ENCODE results near the gene DPY19L3.
"Not testable (repeated sequence)": the region's sequence is repeated elsewhere in the genome, so short reads cannot be mapped to it uniquely, and the experiment has no call there.

Gene DPY19L3

DNA sequence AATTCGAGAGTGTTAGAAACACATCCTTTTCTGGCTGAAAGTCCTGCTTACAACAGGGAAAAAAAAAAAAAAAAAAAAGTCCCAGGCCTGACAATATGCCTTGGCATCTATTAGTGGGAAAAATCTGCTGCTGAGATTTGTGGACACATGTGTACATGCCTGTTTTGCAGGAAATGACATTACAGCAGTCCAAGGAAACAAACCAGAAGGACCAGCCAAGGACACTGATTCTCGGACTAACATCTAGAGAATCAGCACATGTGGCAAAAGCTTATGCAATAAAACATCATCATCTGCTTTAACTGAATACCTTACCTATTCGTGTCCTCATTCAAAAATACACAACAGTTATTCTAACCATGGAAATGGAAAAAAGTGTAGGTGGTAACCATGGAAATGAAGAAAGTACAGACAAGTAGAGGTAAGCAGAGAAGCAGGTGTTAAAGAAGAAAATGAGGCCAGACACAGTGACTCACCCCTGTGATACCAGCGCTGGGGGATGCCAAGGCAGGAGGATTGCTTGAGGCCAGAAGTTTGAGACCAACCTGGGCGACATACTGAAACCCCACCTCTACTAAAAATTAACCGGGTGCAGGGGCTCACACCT lies 9.4 kb upstream of the DPY19L3 start:
- no peak for DNase-seq

DNA sequence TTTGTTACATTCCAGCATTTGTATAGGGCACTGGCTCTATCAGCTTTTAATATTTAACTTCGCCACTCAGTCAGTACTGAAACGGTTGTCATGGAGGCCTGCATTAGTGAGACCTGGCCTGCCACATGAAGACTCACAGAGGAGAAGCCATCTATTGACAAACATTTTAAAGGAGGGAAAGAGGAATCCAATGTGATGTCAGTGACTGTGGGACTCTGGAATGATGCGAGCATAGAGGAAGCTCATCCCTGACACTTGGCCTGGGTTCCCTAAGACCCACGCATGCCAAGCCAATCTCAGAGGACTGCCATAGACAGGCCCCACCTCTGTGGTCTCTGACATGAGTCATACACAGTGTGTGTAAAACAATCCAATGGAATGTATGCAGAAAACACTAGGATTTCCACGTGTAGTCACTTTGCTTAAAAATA lies 7.9 kb upstream of the DPY19L3 start:
- DNase-seq = no peak

DNA sequence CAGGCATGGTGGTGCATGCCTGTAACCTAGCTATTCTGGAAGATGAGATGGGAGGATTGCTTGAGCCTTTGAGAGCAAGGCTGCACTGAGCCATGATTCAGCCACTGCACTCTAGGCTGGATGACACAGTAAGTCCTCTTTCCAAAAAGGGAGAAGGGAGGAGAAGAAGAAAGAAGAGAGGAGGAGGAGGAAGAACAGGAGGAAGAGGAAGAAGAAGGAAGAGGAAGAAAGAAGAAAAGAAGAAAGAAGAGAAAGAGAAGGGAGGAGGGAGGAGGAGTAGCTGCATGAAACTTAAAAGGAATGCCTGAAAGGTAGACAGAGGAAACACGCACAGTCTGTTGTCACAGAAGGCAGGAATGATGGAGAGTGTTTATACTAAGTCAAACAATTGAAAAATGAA lies 3.6 kb upstream of the DPY19L3 start:
- DNase-seq = no peak

DNA sequence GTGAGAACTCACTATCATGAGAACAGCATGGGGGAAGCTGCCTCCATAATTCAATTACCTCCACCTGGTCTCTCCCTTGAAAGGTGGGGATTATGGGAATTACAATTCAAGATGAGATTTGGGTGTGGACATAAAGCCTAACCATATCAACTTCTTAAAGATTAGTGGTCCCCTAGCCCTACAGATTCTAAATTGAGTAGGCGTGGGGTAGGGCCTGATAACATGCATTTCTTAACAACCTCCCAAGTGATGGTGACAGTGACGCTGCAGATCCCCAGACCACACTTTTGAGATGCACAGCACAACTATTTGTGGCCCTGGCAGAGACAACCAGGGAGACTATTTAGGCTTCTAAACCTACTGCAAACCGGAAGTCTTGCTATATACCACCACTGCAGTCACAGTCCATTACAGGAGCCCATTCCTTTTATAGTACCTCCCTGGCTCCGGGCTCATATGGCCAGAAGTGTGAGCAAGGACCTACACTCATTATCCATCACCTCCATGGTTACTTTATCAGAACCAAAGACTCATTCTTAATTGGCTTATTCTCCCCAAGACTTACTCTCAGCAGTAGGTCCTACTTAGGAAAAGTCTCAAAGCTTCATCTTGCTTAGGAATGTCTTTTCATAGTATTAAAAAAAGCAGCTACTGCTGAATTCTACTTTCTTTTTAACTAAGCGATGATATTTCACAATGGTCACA lies 2.1 kb upstream of the DPY19L3 start:
- no peak for DNase-seq

DNA sequence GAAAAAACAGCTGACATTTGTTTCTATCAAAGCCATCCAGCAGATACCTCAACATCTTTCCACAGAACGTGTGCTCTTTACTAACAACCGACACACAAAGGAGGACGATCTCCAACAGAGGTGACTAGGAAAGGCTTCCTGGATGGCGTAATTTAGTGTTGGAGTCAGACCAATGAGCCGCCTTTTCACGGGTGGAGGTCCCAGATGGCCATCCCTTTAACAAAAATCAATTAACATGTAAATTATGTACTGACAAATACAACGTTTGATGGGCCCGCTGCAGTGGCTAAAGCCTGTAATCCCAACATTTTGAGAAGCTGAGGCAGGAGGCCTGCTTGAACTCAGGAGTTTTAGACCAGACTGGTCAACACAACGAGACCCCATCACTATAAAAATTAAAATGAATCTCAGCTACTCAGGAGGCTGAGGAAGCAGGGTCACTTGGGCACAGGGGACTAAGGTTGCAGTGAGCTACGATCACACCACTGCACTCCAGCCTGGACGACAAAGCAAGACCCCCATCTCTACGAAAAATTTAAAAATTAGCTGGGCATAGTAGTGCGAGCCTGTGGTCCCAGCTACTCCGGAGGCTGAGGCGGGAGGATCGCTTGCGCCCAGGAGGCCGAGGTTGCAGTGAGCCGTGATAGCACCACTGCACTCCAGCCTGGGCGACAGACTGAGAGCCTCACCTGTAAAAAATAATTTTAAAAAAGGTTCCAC lies 1.2 kb upstream of the DPY19L3 start:
- no peak for DNase-seq

DNA sequence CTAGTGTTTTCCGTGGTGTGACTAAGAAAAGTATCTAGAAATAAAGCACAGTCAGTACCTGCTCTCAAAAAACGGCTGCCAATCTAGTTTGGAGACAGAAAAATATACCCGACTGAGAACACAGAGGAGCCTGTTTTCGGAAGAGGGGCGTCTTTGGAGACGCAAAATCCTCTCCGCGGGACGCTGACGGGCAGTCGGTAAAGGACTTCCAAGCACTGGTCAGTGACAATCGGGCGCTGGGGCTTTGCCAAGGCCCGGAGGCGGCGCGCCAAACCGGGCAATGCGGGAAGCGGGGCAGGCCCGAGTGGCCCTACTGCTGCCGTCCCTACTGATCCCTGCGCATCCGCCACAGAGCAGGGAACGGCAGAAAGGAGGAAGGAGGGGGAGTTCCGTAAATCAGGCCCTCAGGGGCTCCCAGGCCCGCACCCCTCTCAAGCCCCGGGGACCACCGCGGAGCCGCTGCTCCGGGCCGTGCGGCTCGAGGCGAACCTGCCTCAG lies 588 bp upstream of the DPY19L3 start:
- DNase-seq = no peak

DNA sequence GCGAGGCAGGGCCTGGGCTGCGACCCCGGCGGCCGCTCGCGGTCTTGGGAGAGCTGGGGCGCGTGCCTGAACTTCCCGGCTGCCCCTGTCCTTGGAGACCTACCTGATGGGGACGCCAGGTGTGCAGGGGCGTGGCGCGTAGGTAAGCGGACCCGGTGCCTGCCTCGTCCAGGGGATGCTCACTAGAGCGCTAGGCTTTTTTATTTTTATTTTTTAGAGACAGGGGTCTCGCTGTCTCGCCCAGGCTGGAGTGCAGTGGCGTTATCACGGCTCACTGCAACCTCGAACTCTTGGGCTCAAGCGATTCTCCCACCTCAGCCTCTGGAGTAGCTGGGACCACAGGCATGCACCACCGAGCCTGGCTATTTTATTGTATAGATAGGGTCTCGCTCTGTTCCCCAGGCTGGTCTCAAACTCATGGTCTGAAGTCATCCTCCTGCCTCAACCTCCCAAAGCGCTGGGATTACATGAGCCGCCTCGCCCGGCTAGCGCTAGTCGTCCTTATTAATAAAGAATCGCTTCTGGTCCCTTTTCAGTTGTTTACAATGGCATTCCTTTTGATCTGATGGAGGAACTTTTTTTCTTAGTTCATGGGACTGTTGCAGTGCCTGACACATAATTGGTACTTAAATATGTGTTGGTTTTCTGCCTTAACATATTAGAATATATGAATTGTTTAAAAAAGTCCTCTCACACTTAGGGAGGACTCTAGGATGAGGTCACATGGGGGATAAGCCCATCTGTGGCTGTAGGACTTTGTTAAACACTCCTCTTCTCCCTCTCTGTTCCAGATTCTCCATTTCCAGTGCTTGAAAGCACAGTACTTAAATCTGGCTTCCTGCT lies 812 bp downstream of the DPY19L3 start:
- no peak for DNase-seq

DNA sequence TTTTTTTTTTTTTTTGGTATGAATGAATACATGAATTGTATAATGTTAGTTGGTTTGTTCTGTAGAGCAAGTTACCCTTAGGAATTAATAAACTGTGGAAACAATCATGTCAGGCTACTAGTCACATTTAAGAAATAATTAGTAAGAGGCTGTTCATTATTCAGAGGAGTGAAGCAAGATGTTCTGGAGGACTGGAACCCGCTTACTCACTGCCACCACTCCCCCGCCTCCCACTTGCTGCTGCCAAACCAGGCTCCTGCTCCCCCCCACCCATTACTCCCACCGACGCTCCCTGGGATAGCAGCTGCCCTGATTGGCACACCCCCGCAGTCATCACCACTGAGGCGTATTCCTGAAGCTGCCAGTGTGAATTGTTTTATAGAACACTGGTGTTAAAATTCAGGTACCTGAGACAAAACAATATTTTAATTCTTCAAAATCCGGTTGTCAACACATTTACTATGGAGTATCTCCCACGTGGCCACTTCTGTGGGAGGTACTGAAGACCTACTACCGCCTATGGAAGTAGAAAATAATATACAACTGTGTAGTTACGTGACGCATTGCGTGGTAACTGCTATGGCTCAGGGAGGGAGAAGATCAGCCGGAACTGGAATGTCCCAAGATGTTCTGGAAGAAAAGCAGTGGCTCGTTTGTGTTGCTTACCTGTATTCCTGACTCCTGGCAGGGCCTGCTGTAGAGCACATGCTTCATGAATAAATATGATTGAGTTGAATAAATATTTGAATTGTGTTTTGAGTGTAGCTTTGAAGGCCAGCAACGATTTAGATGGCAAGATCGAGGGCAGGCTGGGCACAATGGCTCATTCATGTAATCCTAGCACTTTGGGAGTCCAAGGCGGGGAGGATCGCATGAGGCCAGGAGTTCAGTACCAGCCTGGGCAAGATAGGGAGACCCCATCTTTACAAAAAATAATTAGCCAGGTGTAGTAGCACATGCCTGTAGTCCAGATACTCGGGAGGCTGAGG lies 1.7 kb downstream of the DPY19L3 start:
- DNase-seq = peak; percentile 1

DNA sequence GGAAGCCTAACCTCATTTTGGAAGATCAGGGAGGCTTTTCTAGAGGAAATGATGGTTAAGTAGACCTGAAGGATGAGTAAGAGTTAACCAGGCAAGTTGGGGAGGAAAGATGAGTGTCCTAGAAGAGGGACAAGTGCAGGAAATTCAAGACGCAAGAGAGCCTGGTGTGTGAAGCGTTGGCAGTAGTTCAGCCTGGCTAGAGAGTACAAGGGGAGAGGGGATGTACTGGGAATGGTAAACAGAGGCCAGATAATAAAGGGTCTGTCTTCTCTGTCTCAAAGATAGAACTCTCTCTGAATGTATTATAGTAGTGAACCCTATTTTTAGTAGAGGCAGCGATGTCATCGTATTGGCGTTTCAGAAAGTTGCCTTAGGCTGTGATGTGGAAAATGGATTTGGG lies 9.7 kb downstream of the DPY19L3 start:
- no peak for DNase-seq

DNA sequence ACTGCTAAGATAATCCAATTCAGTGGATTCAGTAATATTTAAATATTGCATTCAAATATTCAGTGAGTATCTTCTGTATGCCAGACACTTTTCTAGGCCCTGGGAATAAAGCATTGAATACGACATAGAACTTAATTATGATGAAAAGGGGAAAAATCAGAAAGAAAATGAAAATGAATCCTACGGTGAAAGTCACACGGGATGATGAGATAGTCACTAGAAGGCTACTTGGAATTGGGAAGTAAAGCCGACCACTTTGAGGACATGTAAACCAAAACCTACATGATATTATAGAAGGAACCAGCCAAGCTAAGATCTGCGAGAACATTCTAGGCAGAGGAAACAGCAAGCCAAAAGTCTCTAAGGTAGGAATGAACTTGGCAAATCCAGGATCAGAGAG lies 10.1 kb downstream of the DPY19L3 start:
- DNase-seq = no peak

DNA sequence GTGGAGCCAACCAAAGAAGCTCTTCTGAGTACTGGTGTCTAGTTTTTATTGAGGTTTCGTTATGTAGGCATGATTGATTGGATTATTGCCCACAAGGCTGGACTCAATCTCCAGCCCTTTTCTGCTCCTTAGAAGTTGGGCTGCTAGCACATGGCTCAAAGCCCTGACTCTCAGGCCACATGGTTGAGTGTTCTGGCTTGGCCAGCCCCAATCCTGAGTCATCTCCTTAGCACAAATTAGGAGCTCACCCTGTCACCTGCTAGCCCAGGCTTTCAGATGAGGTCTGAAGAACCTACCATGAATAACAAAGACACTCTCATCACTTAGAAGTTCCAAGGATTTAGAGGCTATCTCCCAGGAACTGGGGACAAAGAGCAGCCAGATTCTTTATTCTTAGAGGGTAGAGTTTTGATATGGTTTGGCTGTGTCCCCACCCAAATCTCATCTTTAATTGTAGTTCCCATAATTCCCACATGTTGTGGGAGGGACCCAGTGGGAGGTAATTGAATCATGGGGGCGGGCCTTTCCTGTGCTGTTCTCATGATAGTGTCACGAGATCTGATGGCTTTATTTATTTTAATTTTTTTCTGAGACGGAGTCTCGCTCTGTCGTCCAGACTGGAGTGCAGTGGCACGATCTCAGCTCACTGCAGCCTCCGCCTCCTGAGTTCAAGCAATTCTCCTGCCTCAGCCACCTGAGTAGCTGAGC lies 11.3 kb downstream of the DPY19L3 start:
- DNase-seq = no peak

DNA sequence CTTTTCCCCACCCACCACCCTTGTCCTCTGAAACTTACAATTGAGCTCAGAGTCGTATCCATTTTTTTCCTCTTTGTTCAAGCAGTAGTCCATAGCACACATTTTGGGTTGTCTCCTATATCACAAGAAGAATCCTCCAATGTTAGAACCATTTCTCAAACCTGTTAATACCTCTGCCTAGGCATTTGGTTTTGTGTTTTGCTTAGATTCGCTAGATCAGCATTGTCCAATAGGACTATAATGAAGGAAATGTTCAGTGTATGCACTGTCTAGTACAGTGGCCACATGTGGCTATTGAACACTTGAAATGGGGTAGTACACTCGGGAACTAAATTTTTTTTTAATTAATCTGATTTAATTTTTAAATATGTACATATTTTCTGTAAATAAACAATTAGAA lies 12.6 kb downstream of the DPY19L3 start:
- no peak for DNase-seq

DNA sequence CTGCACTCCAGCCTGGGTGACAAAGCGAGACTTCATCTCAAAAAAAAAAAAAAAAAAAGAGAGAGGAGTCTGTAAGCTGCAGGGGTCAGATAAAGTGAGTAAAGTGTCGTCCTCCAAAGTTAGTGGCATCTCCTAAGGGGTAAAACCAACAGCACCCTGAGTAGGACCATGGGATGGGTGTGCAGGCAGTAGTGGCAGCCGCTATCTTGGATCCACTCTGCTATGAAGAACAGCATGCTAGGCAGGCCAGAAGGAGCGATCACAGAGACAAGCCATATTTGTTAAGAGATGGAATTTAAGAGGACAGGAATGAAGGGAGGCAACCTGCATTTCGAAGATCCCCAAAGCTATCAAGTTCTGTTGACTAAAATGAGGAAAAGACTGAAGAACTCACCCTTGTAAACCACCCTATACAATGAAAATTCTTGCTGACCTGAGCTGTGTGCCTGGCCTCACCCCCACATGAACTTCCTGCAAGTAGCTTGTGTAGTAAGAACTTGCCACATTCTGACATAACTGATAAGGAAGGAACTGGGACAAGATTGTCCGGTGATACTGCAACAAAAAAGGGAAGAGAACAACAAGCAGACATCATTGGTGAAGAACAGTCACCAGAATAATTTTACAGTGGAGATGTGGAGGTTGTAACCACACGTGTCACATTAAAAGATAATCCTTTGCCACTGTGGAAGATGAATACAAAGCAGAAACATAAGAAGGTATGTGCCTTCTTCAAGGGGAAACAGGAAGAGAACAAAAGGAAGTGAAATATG lies 16.2 kb downstream of the DPY19L3 start:
- DNase-seq = no peak

DNA sequence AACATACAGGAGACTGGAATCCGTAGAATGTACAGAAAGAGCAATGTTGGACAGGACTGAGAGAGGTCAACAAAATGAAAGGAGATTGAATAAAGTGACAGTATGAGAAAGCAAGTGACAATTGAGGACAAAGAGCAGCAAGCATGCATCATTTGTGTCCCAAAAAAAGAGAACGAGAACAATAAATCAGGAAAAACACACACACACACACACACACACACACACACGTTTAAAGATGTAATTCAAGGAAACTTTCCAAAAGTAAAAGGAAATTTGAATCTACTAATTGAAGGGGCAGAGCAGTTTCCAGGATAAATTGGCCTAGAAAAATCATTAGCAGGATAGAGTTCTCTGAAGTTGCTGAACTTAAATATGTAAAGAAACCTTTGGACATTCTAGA lies 16.9 kb downstream of the DPY19L3 start:
- DNase-seq = no peak

DNA sequence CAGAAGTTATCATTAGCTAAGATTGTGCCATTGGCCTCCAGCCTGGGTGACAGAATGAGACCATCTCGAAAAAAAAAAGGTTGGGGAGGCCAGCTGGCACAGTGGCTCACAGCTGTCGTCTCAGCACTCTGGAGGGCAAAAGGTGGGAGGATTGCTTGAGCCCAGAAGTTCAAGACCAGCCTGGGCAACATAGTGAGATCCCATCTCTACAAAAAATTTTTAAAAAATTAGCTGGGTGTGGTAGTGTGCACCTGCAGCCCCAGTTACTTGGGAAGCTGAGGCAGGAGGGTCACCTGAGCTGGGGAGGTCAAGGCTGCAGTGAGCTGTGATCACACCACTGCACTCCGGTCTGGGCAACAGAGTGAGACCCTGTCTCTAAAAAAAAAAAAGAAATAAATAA lies 18.4 kb downstream of the DPY19L3 start:
- DNase-seq = not testable (repeated sequence)

DNA sequence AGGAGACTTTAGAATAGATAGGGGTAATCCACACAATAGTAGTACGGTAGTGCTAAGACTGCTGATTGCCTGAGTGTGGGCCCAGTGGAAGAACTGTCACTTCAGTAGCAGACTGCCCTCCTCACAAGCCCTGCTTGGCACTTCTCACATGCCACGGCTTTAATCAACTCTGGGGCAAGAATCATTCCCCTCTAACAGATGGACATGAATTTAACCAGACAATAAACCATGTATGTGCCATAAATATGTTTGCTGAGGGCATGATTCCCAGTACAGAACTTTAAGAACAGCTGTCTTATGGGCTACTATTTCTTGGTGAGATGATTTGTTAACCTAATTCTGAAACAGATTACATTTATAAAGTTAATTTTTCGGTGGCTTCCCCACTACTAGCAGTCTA lies 22.0 kb downstream of the DPY19L3 start:
- no peak for DNase-seq

DNA sequence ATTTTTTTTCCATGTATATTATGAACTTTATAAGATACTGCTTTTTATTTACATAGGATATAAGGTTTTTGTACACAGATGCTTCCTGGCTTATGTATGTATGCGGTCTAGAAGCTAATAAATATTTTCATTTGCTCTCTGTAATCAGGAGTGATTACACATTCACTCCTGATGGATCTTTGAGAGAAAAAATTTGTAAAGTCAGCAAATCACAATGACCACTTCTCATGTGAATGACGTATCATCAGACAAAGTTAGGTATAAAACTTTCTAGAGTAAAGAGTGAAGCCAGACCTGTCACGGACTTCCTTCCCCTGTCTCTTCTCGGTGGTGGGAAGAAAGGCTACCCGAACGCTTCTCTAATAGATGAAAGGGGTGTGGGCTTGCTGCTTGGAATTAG lies 31.1 kb downstream of the DPY19L3 start:
- DNase-seq = no peak

DNA sequence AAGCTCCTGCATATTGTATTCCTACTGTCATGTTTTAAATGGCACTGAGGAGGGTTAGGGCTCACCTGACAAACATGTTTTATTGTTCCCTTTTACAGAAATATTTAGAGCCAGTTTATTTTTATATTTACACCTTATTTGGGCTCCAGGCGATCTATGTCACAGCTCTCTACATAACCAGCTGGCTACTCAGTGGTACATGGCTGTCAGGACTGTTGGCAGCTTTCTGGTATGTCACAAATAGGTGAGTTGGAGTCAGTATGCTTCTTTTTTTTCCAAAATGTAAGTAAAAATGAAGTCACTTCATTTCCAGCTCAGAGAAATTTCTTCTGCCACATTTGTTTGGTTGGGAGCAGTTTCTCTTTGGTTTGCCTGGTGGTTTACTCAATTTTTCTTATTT lies 31.5 kb downstream of the DPY19L3 start:
- no peak for DNase-seq

DNA sequence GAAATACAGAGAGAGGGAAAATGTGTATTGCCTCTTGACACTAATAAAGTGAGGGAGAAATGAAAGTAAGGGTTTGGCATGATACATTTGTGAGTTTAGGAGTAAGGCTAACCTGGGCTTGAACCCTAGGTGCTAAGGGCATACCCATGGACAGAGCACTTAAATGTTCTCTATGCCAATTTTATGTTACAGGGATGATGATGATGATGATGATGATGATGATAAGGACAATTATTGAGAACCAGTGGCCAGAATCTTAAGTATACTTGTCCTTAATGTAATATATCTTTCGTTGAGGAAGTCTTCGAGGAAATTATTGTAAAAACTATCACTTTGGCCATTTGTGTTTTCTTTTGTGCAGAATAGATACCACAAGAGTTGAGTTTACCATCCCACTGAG lies 33.2 kb downstream of the DPY19L3 start:
- no peak for DNase-seq

DNA sequence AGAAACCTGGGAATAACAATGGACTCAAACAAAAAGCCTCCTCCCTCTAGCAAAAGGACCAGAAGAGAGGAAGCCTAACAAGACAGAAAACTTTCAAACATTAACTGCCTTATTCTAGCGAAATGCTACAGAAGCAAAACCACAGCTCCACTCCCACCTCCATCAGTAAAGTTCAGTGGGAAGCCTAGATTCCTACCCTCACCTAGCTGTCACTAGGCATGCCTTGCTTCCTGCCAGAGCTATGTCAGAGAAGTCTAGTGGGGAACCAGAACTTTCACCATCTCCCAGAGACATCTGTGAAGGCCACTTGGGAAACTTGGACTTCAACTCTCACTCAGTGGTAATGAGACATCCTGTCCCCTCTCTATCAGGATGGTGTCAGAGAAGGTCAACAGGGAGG lies 37.1 kb downstream of the DPY19L3 start:
- DNase-seq = no peak
